Posterior cingulate gyrus (tissue), 11 donors: ENCODE measurements around the gene LGMN.

Source experiments
- DNase-seq, 10 donors: peaks; one replicate each; pipeline versions ENCODE4 v3.0.0 to v3.0.0-alpha.2; 2020 to 2021; ENCODE audit warnings: mixed read lengths in 3 of 10
- intact Hi-C: fragments of 100-400 bp; cut with DNase I; formaldehyde crosslinking; loops from one replicate; pipeline ENCODE4 v1.15.1; 2023

LGMN gene

GRCh38 chr14:92729634-92730358 lies 18.6 kb downstream of the LGMN start:
- intact Hi-C loops = no loop called here
- DNase-seq = no peak

GRCh38 chr14:92728759-92729364 lies 19.6 kb downstream of the LGMN start:
- peak in 1 of 10 donors; percentile 65 for DNase-seq
- intact Hi-C loops = no loop called here

- intact Hi-C loops = no loop called here
- DNase-seq = peak in 1 of 10 donors; percentile 16
These were observed 21.5 kb downstream of the LGMN start for GRCh38 chr14:92726933-92727262.

- DNase-seq = peak in 1 of 10 donors; percentile 55
- intact Hi-C loops = no loop called here
These were observed 22.1 kb downstream of the LGMN start for GRCh38 chr14:92726135-92726932.

DNA sequence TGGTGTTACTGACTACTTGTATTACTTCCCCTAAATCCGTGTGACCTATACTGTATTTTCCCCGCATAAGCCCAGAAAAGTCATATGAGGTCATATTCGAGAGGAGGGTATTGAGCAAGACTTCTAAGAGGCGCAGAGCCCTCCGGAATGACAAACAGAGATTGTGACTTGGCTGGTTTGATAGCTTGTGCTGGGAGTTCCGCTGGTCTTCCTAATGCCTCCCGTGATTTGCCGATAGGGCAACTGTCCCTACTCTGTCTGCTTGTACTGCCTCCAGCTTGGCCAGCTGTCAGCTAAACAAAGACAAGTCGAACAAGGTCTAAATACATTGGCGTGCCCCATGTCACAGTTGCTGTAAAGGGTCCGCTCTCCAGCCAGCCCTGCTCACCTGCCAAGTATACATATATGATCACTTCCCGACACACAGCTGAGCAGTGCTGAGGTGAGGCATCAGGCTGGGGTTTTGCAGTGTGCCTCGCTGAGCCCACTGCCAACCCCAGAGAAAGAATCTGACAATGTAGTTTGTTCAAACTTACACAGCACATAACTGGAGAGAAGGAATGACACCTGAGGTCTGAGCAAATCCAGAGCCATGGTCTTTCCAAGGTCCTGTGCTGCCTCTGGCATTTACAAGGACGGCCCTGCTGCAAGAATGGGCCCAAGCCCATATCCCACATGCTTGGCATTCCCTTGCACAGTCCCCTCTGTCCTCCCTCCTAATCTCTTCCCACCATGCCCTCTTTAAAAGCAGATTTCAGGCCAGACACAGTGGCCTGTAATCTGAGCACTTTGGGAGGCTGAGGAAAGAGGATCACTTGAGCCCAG lies 23.7 kb downstream of the LGMN start:
- peak in 1 of 10 donors; percentile 51 for DNase-seq
- intact Hi-C loops = no loop called here

DNA sequence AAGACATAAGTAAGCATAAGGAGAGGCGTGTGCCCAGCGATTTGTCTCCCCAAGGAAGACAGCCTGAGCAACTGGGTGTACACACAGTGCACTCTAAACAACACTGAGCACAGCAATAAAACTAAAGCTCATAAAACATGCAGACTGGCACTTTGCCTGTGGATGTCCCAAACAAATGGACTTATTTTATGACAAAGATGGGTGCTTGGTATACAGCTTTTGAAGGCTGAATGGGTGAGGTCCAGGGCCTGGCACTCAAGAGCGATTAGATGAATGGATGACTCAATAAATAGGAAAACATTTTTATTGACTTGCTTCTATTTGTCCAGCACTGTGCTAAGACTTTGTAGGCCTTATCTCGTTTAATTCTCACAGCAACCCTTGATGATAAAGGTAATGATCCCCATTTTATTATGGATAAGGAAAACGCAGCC lies 28.5 kb downstream of the LGMN start:
- DNase-seq = peak in 1 of 10 donors; percentile 15

GRCh38 chr14:92719421-92719820 lies 29.0 kb downstream of the LGMN start:
- no peak for DNase-seq
- intact Hi-C loops = no loop called here

More for the DNA sequence above, 28.5 kb downstream of the LGMN start:
- intact Hi-C loops = no loop called here

- DNase-seq = peak in 1 of 10 donors; percentile 12
- intact Hi-C loops = no loop called here
These were observed 29.8 kb downstream of the LGMN start for GRCh38 chr14:92718664-92719063.

DNA sequence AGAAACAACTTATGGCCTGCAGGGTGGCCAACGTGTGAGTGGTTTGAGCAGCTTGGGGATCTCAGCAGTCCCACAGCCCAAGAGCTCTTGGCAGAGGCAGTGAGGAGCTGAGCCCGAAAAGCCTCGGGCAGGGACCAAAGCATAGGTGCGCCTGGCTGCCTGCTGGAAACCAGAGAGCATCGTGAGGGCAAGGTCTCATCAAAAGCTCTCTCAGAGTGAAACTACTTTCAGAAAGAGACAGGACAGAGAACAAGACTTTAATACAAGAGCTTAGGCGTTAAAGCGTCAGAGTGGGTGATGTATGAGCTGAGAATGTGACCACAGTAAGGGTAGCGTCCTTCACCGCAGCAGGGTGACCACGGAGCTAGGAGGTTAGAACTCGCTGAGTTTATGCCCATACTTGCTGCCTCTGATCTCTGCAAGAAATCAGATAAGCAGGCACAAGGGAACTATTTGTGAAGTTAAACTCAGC lies 30.8 kb downstream of the LGMN start:
- intact Hi-C loops = no loop called here
- DNase-seq = peak in 1 of 10 donors; percentile 58

DNA sequence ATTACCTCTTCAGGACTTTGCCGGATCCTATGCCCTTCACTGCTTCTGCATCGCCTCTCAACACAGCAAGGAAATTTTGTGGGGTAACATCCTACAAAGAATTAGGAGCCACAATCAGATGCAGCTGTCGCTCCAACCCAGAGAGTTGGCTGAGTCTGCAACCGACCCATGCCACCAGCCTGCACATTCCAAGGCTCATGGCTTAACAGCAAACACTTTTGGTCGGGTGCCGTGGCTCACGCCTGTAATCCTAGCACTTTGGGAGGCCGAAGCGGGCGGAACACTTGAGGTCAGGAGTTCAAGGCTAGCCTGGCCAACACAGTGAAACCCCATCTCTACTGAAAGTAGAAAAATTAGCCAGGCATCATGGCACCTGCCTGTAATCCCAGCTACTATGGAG lies 32.3 kb downstream of the LGMN start:
- DNase-seq = no peak
- intact Hi-C loops = no loop called here

DNA sequence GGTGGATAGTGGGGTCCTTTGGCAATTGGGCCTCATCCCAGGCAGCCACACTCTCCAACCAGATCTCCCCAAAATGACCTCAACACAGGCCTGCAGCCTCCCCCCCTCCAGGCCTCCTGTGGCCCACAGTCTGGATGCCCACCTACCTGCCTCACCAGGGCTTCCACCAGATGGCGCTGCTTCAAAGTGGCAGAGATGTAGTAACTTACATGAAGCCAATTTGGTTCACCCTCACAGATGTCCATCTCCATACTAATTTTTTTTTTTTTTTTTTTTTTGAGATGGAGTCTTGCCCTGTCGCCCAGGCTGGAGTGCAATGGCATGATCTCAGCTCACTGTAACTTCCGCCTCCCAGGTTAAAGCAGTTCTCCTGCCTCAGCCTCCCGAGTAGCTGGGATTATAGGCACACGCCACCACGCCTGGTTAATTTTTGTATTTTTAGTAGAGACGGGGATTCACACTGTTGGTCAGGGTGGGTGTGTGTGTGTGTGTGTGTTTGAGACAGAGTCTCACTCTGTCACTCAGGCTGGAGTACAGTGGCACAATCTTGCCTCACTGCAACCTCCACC lies 33.6 kb downstream of the LGMN start:
- intact Hi-C loops = loop anchor here (1.0 kb wide), 1 partner anchor 68 kb away; no protein-coding TSS in a partner anchor
- DNase-seq = peak in 9 of 10 donors; percentile 35 to 93 (median 67)

DNA sequence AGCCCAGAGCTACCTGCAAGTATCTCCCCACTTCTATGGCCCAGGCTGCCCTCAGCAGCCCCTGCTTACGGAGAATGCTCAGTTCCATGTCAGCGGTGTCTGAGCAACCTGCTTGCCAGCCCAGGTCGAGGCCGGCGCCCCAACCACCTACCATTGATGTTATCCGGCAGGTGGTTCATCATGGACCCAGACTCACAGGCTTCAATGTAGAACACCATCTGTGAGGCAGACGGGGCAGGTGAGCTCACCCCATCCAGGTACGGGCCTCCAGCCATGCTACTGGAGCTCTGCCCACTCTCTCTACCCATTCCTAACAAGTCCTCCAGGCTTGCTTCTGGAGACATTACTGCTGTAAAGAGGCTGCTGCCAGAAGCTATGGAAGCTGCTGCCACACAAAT lies 35.8 kb downstream of the LGMN start:
- intact Hi-C loops = no loop called here
- peak in 1 of 10 donors; percentile 78 for DNase-seq

DNA sequence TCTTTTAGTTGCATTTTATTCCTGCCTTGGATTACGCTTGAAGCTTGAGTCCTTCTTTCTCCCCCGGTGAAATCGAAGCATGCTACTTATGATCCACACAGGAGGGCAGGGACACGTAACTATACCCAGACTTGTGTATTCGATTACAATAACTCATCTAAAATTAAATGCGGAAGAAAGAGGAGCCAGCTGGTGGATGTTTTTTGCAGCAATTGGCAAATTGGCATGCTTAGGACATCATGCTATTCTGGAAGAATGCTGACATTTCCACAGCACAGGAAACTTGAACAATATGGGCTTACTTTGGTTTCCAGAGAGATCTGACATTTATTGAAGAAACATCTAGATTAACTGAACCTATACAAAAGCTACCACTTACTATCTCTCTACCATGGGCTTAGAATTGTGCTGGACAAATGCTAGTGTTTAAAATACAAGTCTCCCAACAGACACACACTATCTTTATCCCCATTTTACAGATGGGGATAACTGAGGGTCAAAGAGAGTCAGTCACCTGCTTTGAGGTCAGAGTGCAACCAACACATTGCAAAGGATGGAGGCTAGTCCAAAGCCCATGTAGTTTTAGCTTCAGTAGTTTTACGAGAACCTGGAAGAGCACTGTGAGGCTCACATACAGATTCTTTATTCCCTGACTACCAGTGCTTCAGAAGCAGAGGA lies 36.3 kb downstream of the LGMN start:
- peak in 1 of 10 donors; percentile 60 for DNase-seq
- intact Hi-C loops = no loop called here

DNA sequence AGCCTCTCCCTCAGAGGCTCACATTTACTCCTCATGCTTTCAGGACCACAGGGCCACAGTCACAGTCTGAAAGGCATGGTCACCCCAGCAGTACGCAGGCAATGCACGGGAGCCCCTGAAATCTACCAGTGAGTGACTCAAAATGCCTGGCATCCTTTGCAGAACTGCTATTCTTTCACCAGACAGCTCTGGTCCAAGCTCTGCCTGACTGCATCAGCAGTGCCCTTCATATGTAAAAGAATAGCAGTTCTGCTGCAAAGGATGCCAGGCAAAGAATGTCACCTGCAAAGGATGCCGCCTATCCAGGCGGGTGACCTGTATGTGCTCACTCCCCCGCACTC lies 38.5 kb downstream of the LGMN start:
- intact Hi-C loops = no loop called here
- peak in 2 of 10 donors; percentile 55 to 89 for DNase-seq

- intact Hi-C loops = no loop called here
These were observed 39.0 kb downstream of the LGMN start for GRCh38 chr14:92709340-92710000.

GRCh38 chr14:92706386-92706785 lies 42.0 kb downstream of the LGMN start:
- intact Hi-C loops = no loop called here
- peak in 1 of 10 donors; percentile 81 for DNase-seq

More at GRCh38 chr14:92709340-92710000, 39.0 kb downstream of the LGMN start:
- peak in 1 of 10 donors; percentile 58 for DNase-seq

DNA sequence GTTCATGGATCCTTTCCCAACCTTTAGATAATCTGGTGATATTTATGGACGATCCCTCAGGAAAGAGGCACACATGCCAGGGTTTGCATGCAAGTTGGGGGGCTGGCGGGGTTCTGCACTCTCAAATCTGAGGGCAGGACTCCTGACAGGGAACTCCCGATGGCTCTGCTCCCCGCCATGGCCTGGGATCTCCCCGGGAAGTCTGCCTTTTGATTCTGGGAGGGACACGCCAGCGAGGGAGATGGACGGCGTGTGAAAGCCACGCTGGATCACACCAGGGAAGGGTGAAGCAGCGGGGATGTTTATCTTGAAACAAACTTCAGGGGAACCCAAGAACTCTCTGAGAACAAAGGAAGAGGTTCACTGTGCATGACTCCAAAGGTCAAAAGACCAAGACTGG lies 43.6 kb downstream of the LGMN start:
- DNase-seq = peak in 1 of 10 donors; percentile 53
- intact Hi-C loops = no loop called here

GRCh38 chr14:92704036-92704804 lies 44.2 kb downstream of the LGMN start:
- peak in 2 of 10 donors; percentile 30 to 89 for DNase-seq
- intact Hi-C loops = no loop called here
